Measurements from ENCODE around the gene EEF2.

The EEF2 gene

DNA sequence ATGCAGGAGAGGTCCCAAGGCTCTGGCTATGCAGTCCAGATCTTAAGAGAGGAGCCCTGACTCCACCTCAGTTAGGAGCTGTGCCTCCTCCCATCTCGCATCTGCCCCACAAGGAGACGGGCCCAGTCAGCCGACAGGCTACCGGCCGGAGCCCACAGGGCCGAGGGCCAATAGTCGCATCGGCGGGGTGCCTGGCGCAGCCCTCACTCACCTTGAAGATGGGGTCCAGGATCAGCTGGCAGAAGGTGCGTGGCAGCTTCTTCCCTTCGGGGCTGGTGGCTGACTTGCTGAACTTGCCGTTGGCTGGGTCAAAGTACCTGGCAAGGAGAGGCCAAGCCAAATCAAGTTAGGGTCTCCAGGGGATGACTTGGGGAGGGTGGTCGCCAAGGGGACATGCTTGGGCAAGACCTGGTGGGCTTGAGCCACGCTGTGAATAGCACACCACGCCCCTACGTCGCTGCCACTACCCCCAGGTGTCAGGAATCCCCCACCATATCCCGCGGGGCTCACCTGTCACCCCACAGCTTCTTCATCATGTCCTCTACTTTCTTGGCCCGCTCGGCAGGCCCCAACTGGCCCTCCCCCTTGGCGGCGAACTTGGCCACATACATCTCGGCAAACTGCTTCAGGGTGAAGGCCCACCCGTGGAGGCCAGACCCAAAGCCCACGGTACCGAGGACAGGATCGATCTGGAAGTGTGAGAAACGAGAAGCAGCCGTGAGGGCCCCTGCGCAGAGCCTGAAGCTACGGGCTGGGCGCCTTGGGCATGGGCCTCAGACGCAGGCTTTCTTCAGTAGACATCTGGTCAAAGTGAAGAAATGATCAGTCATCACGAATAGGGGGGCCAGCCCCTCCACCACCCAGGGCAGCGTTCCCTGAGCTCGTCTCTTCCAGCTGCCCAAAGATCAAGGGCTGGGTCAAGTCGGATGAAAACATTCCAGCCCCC lies 3.3 kb downstream of the EEF2 start:
- peaks cover 18% of the 10 kb centered on the region for H3K4me1 ChIP-seq (ENCODE audit: insufficient read depth, low read length)
- H3K36me3 ChIP-seq (ENCODE audit: insufficient read depth, low read length) = peaks cover 77% of the 10 kb centered on the region
- 0 out of 2 replicates have a peak overlapping the region, but pooled peaks have one; percentile 6 for H3K9ac ChIP-seq (ENCODE audit: low read depth, low read length)
- H3K9me3 ChIP-seq (ENCODE audit: insufficient read depth, low read depth, low read length) = no peaks in the 10 kb centered on the region
- H3K4me3 ChIP-seq (ENCODE audit: low read length) = no peak overlapping the region
- H3K27me3 ChIP-seq (ENCODE audit: insufficient read depth, low read length) = no peaks in the 10 kb centered on the region
- WGBS = 94% methylated on average over 39 of the region's 39 CpGs
- H3K27ac ChIP-seq (ENCODE audit: low read depth, low read length) = peak overlapping the region; percentile 95

- 96% methylated on average over 10 of the region's 10 CpGs for WGBS
These were observed 3.9 kb downstream of the EEF2 start for GRCh38 chr19:3981373-3981735.

DNA sequence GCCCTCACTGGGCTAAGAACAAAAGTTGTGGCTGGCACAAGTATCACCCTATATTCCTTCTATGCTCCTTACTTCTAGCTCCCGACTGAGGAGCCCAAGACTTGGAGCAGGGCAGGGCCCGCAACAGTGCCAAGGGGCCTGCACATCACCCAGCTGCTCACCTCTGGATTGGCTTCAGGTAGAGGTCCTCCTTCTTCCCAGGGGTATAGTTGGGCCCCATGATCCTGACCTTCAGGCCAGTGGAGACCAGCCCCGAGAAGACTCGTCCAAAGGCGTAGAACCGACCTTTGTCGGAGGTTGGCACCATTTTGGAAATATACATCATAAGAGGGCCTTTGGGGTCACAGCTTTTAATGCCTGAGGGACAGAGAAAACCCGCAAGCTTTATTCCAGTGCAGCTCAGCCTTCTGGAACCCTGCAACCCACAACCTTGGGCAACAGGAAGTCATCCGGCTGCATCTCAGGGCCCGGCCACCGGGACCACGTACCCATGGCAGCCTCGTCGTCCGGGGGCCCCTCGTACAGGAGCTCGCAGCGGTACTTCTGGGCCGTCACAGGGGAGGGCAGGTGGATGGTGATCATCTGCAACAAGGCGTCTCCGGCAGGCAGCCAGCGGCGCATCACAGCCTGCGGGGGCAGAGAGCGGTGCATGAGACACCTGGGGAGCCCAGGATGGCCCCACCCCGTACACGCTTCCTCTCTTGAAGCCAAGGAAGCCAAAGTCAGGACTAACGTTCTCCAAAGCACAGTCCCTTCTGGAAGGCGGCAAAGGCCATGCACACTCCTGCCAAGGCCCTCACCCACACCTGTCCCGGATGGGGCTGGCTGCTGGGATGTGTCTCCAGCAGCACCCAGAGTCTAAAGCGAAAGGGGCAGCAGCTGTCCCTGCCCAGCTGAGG lies 4.7 kb downstream of the EEF2 start:
- no peaks in the 10 kb centered on the region for H3K9me3 ChIP-seq (ENCODE audit: insufficient read depth, low read depth, low read length)
- H3K27me3 ChIP-seq (ENCODE audit: insufficient read depth, low read length) = no peaks in the 10 kb centered on the region
- WGBS = 96% methylated on average over 31 of the region's 31 CpGs
- no peak overlapping the region for H3K4me3 ChIP-seq (ENCODE audit: low read length)
- peaks cover 7% of the 10 kb centered on the region; the same call in 1 of the 2 replicates for H3K4me1 ChIP-seq (ENCODE audit: insufficient read depth, low read length)
- H3K36me3 ChIP-seq (ENCODE audit: insufficient read depth, low read length) = peaks cover 91% of the 10 kb centered on the region
- H3K9ac ChIP-seq (ENCODE audit: low read depth, low read length) = no peak overlapping the region
- peak overlapping the region; percentile 19; the same call in 1 of the 2 replicates for H3K27ac ChIP-seq (ENCODE audit: low read depth, low read length)

More at GRCh38 chr19:3981373-3981735, 3.9 kb downstream of the EEF2 start:
- H3K27me3 ChIP-seq (ENCODE audit: insufficient read depth, low read length) = no peaks in the 10 kb centered on the region
- no peaks in the 10 kb centered on the region for H3K9me3 ChIP-seq (ENCODE audit: insufficient read depth, low read depth, low read length)
- 0 out of 2 replicates have a peak overlapping the region, but pooled peaks have one; percentile 6 for H3K9ac ChIP-seq (ENCODE audit: low read depth, low read length)
- H3K4me3 ChIP-seq (ENCODE audit: low read length) = no peak overlapping the region
- peak overlapping the region; percentile 51; the same call in 1 of the 2 replicates for H3K27ac ChIP-seq (ENCODE audit: low read depth, low read length)
- peaks cover 84% of the 10 kb centered on the region for H3K36me3 ChIP-seq (ENCODE audit: insufficient read depth, low read length)
- H3K4me1 ChIP-seq (ENCODE audit: insufficient read depth, low read length) = peaks cover 15% of the 10 kb centered on the region

DNA sequence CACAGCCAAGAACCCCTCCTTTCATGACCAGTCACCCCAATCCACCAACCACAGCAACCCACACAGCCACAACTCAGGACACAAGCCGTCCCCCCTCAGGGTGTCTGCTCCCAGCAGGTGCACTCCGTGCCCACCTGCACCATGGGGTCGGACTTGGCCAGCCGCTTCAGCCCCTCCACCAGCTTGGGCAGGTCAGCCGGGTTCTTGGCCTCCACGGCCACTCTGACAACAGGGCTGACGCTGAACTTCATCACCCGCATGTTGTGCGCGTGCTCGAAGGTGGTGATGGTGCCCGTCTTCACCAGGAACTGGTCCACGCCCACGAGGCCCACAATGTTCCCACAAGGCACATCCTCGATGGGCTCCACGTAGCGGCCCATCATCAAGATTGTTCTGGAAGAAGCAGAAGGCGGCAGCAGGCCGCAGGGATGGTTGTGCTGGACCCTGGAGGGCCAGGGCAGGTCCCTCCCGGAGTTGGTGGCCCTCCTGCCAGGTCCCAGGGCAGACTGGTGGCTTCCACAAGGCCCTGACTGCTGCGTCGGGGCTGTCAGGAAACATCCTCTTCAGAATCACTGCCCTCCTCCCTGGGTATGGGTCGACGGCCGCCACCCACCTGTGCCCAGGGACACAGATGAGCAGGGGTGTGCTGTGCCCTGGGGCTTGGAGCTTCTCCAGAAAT lies 5.5 kb downstream of the EEF2 start:
- Histone ChIP-seq H3K4me3 (ENCODE audit: low read length) (no peak overlapping the region), H3K27me3 (ENCODE audit: insufficient read depth, low read length) (no peaks in the 10 kb centered on the region), H3K4me1 (ENCODE audit: insufficient read depth, low read length) (peaks cover 7% of the 10 kb centered on the region; the same call in 1 of the 2 replicates), H3K36me3 (ENCODE audit: insufficient read depth, low read length) (peaks cover 99% of the 10 kb centered on the region), H3K9me3 (ENCODE audit: insufficient read depth, low read depth, low read length) (no peaks in the 10 kb centered on the region), H3K9ac (ENCODE audit: low read depth, low read length) (no peak overlapping the region), H3K27ac (ENCODE audit: low read depth, low read length) (peak overlapping the region; percentile 10; the same call in 1 of the 2 replicates)
- 96% methylated on average over 25 of the region's 25 CpGs for WGBS

GRCh38 chr19:3979289-3979673 lies 6.0 kb downstream of the EEF2 start:
- Histone ChIP-seq H3K4me1 (ENCODE audit: insufficient read depth, low read length) (peaks cover 7% of the 10 kb centered on the region; the same call in 1 of the 2 replicates), H3K4me3 (ENCODE audit: low read length) (no peak overlapping the region), H3K36me3 (ENCODE audit: insufficient read depth, low read length) (peaks cover 94% of the 10 kb centered on the region), H3K27me3 (ENCODE audit: insufficient read depth, low read length) (no peaks in the 10 kb centered on the region), H3K27ac (ENCODE audit: low read depth, low read length) (no peak overlapping the region), H3K9ac (ENCODE audit: low read depth, low read length) (no peak overlapping the region), H3K9me3 (ENCODE audit: insufficient read depth, low read depth, low read length) (no peaks in the 10 kb centered on the region)
- 96% methylated on average over 18 of the region's 18 CpGs for WGBS

- Histone ChIP-seq H3K4me3 (ENCODE audit: low read length) (no peak overlapping the region), H3K9me3 (ENCODE audit: insufficient read depth, low read depth, low read length) (no peaks in the 10 kb centered on the region), H3K27ac (ENCODE audit: low read depth, low read length) (no peak overlapping the region; the same call in 1 of the 2 replicates), H3K36me3 (ENCODE audit: insufficient read depth, low read length) (peaks cover 82% of the 10 kb centered on the region), H3K9ac (ENCODE audit: low read depth, low read length) (no peak overlapping the region), H3K27me3 (ENCODE audit: insufficient read depth, low read length) (no peaks in the 10 kb centered on the region), H3K4me1 (ENCODE audit: insufficient read depth, low read length) (no peaks in the 10 kb centered on the region; the same call in 1 of the 2 replicates)
- 96% methylated on average over 19 of the region's 19 CpGs for WGBS
These were observed 7.1 kb downstream of the EEF2 start for GRCh38 chr19:3978145-3978544.

GRCh38 chr19:3977242-3978143 lies 7.8 kb downstream of the EEF2 start:
- no peak overlapping the region for H3K4me3 ChIP-seq (ENCODE audit: low read length)
- peak overlapping the region; percentile 5; the same call in 1 of the 2 replicates for H3K27ac ChIP-seq (ENCODE audit: low read depth, low read length)
- H3K9ac ChIP-seq (ENCODE audit: low read depth, low read length) = no peak overlapping the region
- no peaks in the 10 kb centered on the region for H3K9me3 ChIP-seq (ENCODE audit: insufficient read depth, low read depth, low read length)
- H3K27me3 ChIP-seq (ENCODE audit: insufficient read depth, low read length) = no peaks in the 10 kb centered on the region
- H3K36me3 ChIP-seq (ENCODE audit: insufficient read depth, low read length) = peaks cover 79% of the 10 kb centered on the region
- no peaks in the 10 kb centered on the region for H3K4me1 ChIP-seq (ENCODE audit: insufficient read depth, low read length)
- WGBS = 95% methylated on average over 59 of the region's 59 CpGs

- Histone ChIP-seq H3K27ac (ENCODE audit: low read depth, low read length) (peak overlapping the region; percentile 5; the same call in 1 of the 2 replicates), H3K4me3 (ENCODE audit: low read length) (no peak overlapping the region), H3K4me1 (ENCODE audit: insufficient read depth, low read length) (no peaks in the 10 kb centered on the region), H3K9me3 (ENCODE audit: insufficient read depth, low read depth, low read length) (no peaks in the 10 kb centered on the region), H3K27me3 (ENCODE audit: insufficient read depth, low read length) (no peaks in the 10 kb centered on the region), H3K9ac (ENCODE audit: low read depth, low read length) (no peak overlapping the region), H3K36me3 (ENCODE audit: insufficient read depth, low read length) (peaks cover 73% of the 10 kb centered on the region)
- 94% methylated on average over 29 of the region's 29 CpGs for WGBS
These were observed 8.6 kb downstream of the EEF2 start for GRCh38 chr19:3976495-3977241.

GRCh38 chr19:3975637-3976087 lies 9.6 kb downstream of the EEF2 start:
- peak overlapping the region; percentile 55; the same call in 1 of the 2 replicates for H3K27ac ChIP-seq (ENCODE audit: low read depth, low read length)
- no peaks in the 10 kb centered on the region for H3K4me1 ChIP-seq (ENCODE audit: insufficient read depth, low read length)
- peaks cover 63% of the 10 kb centered on the region for H3K36me3 ChIP-seq (ENCODE audit: insufficient read depth, low read length)
- no peak overlapping the region for H3K9ac ChIP-seq (ENCODE audit: low read depth, low read length)
- WGBS = 93% methylated on average over 14 of the region's 14 CpGs
- H3K9me3 ChIP-seq (ENCODE audit: insufficient read depth, low read depth, low read length) = no peaks in the 10 kb centered on the region
- H3K4me3 ChIP-seq (ENCODE audit: low read length) = no peak overlapping the region
- no peaks in the 10 kb centered on the region for H3K27me3 ChIP-seq (ENCODE audit: insufficient read depth, low read length)
